NCI-H82 treated with DMSO at 0.1 percent for 48 hours (cell line): ENCODE results near the gene CARS1.

Source experiments
- DNase-seq: peaks from one replicate; lab custom pipeline; 2025; ENCODE audit not compliant: unreplicated experiment; lab: John Stamatoyannopoulos, UW

The CARS1 gene

GRCh38 chr11:3041699-3042441 is 15.4 kb downstream of the CARS1 start:
- DNase-seq = no peak

- DNase-seq = no peak
These were observed 16.3 kb downstream of the CARS1 start for GRCh38 chr11:3040881-3041280.

- DNase-seq = no peak
These were observed 19.3 kb downstream of the CARS1 start for GRCh38 chr11:3037945-3038271.

GRCh38 chr11:3037040-3037944 is 19.9 kb downstream of the CARS1 start:
- DNase-seq = peak; percentile 6

GRCh38 chr11:3036419-3036818 is 20.8 kb downstream of the CARS1 start:
- DNase-seq = no peak

- no peak for DNase-seq
These were observed 21.9 kb downstream of the CARS1 start for GRCh38 chr11:3035333-3035732.

- no peak for DNase-seq
These were observed 26.7 kb downstream of the CARS1 start for GRCh38 chr11:3030289-3031070.

GRCh38 chr11:3028813-3029212 is 28.4 kb downstream of the CARS1 start:
- no peak for DNase-seq

- no peak for DNase-seq
These were observed 30.4 kb downstream of the CARS1 start for GRCh38 chr11:3026803-3027202.

GRCh38 chr11:3022982-3023381 is 34.2 kb downstream of the CARS1 start:
- DNase-seq = no peak

- DNase-seq = no peak
These were observed 34.8 kb downstream of the CARS1 start for GRCh38 chr11:3022300-3022967.

GRCh38 chr11:3021125-3021524 is 36.1 kb downstream of the CARS1 start:
- no peak for DNase-seq

- DNase-seq = no peak
These were observed 37.2 kb downstream of the CARS1 start for GRCh38 chr11:3020011-3020410.

GRCh38 chr11:3018596-3018995 is 38.6 kb downstream of the CARS1 start:
- DNase-seq = no peak

GRCh38 chr11:3016861-3017260 is 40.4 kb downstream of the CARS1 start:
- no peak for DNase-seq

- DNase-seq = no peak
These were observed 41.4 kb downstream of the CARS1 start for GRCh38 chr11:3015796-3016195.

GRCh38 chr11:3014943-3015342 is 42.3 kb downstream of the CARS1 start:
- DNase-seq = no peak

- no peak for DNase-seq
These were observed 42.9 kb downstream of the CARS1 start for GRCh38 chr11:3014057-3014938.

- DNase-seq = no peak
These were observed 45.0 kb downstream of the CARS1 start for GRCh38 chr11:3011891-3012885.
